Keratinocyte (primary cell): ENCODE data around the gene OSMR. TPM values are rescaled to one million over a fixed set of nuclear protein-coding genes. Genes with fewer than 3 reads are reported as not detected.

Experiments used
- DNase-seq: peaks from one replicate; pipeline ENCODE4 v3.0.0-alpha.2; 2011; ENCODE audit warnings: low read depth, missing footprints, low spot score
- FAIRE-seq: peaks from 2 replicates; lab custom pipeline; 2011; peaks lifted over from hg19 to GRCh38; lab: Jason Lieb, UNC
- H2AFZ ChIP-seq: 2 replicates; pipeline ENCODE4 v1.6.0; 2012; ENCODE audit warnings: low read length, control low read depth, inconsistent platforms; ENCODE audit not compliant: control insufficient read depth
- H3K27ac ChIP-seq: 2 replicates; pipeline ENCODE4 v1.5.1; 2011; ENCODE audit warnings: low read length; ENCODE audit not compliant: control insufficient read depth, insufficient read depth
- H3K27me3 ChIP-seq: 3 replicates; pipeline ENCODE4 v1.6.0; 2011; ENCODE audit warnings: low read length; ENCODE audit not compliant: control insufficient read depth, insufficient read depth; ENCODE audit errors: extremely low read depth
- H3K36me3 ChIP-seq, 2 experiments: 2 replicates in 1 of 2; 3 replicates in 1 of 2; pipeline ENCODE4 v1.5.1; 2011; ENCODE audit warnings: low read length in 2 of 2, mild to moderate bottlenecking in 1 of 2; ENCODE audit not compliant: control insufficient read depth in 2 of 2, insufficient read depth in 2 of 2; ENCODE audit errors: extremely low read depth in 1 of 2
- H3K4me1 ChIP-seq: 3 replicates; pipeline ENCODE4 v1.5.1; 2011; ENCODE audit warnings: low read length; ENCODE audit not compliant: control insufficient read depth, insufficient read depth; ENCODE audit errors: extremely low read depth
- H3K4me2 ChIP-seq: 3 replicates; pipeline ENCODE4 v1.6.0; 2011; ENCODE audit warnings: low read depth, low read length; ENCODE audit not compliant: control insufficient read depth, insufficient read depth; ENCODE audit errors: extremely low read depth
- H3K4me3 ChIP-seq, 3 experiments: fragments of 200-600 bp in 1 of 3; sonication (generic) in 1 of 3; 2 replicates in 2 of 3; 3 replicates in 1 of 3; pipeline ENCODE4 v1.5.1; 2011 to 2016; ENCODE audit warnings: low read length in 3 of 3, mild to moderate bottlenecking in 3 of 3, control low read depth in 2 of 3, inconsistent platforms in 1 of 3, low read depth in 1 of 3, mixed read lengths in 1 of 3, mixed run types in 1 of 3, moderate library complexity in 1 of 3; ENCODE audit not compliant: control insufficient read depth in 2 of 3, insufficient read depth in 2 of 3; ENCODE audit errors: extremely low read depth in 1 of 3
- H3K79me2 ChIP-seq: 2 replicates; pipeline ENCODE4 v1.6.0; 2012; ENCODE audit warnings: low read length; ENCODE audit not compliant: control insufficient read depth, insufficient read depth
- H3K9ac ChIP-seq: 3 replicates; pipeline ENCODE4 v1.6.0; 2011; ENCODE audit warnings: low read length; ENCODE audit not compliant: control insufficient read depth, insufficient read depth; ENCODE audit errors: extremely low read depth
- H3K9me1 ChIP-seq: 3 replicates; pipeline ENCODE4 v1.6.0; 2011; ENCODE audit warnings: low read length; ENCODE audit not compliant: control insufficient read depth, insufficient read depth; ENCODE audit errors: extremely low read depth
- H3K9me3 ChIP-seq: 2 replicates; pipeline ENCODE4 v1.5.1; 2012; ENCODE audit warnings: low read depth, low read length; ENCODE audit not compliant: control insufficient read depth
- H4K20me1 ChIP-seq: 3 replicates; pipeline ENCODE4 v1.6.0; 2011; ENCODE audit warnings: low read length; ENCODE audit not compliant: control insufficient read depth, insufficient read depth; ENCODE audit errors: extremely low read depth
- EZH2 ChIP-seq: IDR thresholded peaks from one replicate; pipeline ENCODE4 v1.6.1; 2012; ENCODE audit warnings: inconsistent platforms, mild to moderate bottlenecking, low read length, moderate library complexity
- dilution Hi-C: fragments of 300-500 bp; cut with MboI; formaldehyde crosslinking; loops from one replicate; pipeline ENCODE4 v1.7.0; 2020; ENCODE audit warnings: low sequenced_read_pairs; ENCODE audit not compliant: extremely low pct_ligation_motif_present
- polyA plus RNA-seq, 5 experiments: library from polyadenylated mRNA; depleted of rRNA in 3 of 5; stranded (reverse) in 3 of 5; stranded (forward) in 1 of 5; unstranded in 1 of 5; fragments of >200 nt; gene quantifications; 1 replicate in 1 of 5; 2 replicates in 3 of 5; 3 replicates in 1 of 5; pipeline versions ENCODE4 v1.2.1 to v1.2.3, GENCODE V29; 2011 to 2012; ENCODE audit warnings: missing spikeins in 2 of 5, low read depth in 1 of 5, low replicate concordance in 1 of 5
- TF ChIP-seq, protein P1 (sequence below), 3 experiments: IDR thresholded peaks in 1 of 3; conservative IDR thresholded peaks in 1 of 3; optimal IDR thresholded peaks in 1 of 3; 2 replicates in 2 of 3; 3 replicates in 1 of 3; pipeline versions ENCODE3 to v1.5.1; 2011; ENCODE audit warnings: low read length in 3 of 3, mild to moderate bottlenecking in 3 of 3, moderate library complexity in 2 of 3, control low read depth in 1 of 3, inconsistent platforms in 1 of 3; ENCODE audit not compliant: insufficient read depth in 2 of 3; ENCODE audit errors: extremely low read depth in 1 of 3

OSMR gene
- polyA plus RNA-seq, 1 donor (not counting 4 experiments of a cell fraction or from before 2014, with no cell fraction given): 43.8 TPM

DNA sequence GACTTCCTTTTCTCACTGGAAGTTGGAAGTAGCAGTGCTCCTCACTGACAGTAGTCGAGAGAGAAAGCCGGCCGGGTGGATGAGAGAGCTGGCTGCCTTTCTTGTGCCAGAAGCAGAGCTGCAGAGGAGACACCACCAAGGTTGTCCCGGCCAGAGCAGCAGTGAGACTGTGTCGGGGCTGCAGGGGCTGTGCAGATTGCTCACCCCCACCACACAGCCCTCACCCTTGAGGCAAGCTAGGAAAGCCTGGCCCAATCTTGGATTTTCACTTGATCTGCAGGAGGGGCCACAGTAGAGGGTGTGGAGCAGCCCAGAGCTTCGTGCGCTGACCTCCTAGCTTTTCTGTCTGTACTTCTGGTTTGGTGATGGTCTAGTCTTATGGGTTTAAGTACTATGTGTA, 9.1 kb downstream of the OSMR start:
- Histone ChIP-seq H3K27ac (peak overlapping the region; percentile 82), H3K4me1 (peaks cover 23% of the 10 kb centered on the region), H3K9ac (peak overlapping the region; percentile 22), H3K36me3 (peaks cover 6 to 23% of the 10 kb centered on the region in 2 experiments), H3K9me1 (no peaks in the 10 kb centered on the region), H2AFZ (no peak overlapping the region), H3K27me3 (no peaks in the 10 kb centered on the region), H4K20me1 (no peaks in the 10 kb centered on the region), H3K4me2 (peak overlapping the region; percentile 14), H3K79me2 (peaks cover 83% of the 10 kb centered on the region), H3K4me3 (no peak overlapping the region), H3K9me3 (peaks cover 4% of the 10 kb centered on the region)
- dilution Hi-C loops: no loop called here
- FAIRE-seq (no peak), DNase-seq (no peak)
- TF ChIP-seq, protein P1, sequence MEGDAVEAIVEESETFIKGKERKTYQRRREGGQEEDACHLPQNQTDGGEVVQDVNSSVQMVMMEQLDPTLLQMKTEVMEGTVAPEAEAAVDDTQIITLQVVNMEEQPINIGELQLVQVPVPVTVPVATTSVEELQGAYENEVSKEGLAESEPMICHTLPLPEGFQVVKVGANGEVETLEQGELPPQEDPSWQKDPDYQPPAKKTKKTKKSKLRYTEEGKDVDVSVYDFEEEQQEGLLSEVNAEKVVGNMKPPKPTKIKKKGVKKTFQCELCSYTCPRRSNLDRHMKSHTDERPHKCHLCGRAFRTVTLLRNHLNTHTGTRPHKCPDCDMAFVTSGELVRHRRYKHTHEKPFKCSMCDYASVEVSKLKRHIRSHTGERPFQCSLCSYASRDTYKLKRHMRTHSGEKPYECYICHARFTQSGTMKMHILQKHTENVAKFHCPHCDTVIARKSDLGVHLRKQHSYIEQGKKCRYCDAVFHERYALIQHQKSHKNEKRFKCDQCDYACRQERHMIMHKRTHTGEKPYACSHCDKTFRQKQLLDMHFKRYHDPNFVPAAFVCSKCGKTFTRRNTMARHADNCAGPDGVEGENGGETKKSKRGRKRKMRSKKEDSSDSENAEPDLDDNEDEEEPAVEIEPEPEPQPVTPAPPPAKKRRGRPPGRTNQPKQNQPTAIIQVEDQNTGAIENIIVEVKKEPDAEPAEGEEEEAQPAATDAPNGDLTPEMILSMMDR (optimal IDR thresholded peaks at IDR 0.05 in 1 of 3, IDR thresholded peaks at IDR 0.05 in 1 of 3, conservative IDR thresholded peaks at IDR 0.05 in 1 of 3; ENCODE audit: extremely low read depth in 1 of 3, insufficient read depth in 2 of 3, low read length in 3 of 3): no peak
- no peak for TF ChIP-seq EZH2

GRCh38 chr5:38856660-38857059, 10.8 kb downstream of the OSMR start:
- no peak for TF ChIP-seq EZH2
- TF ChIP-seq, protein P1 (optimal IDR thresholded peaks at IDR 0.05 in 1 of 3, IDR thresholded peaks at IDR 0.05 in 1 of 3, conservative IDR thresholded peaks at IDR 0.05 in 1 of 3; ENCODE audit: extremely low read depth in 1 of 3, insufficient read depth in 2 of 3, low read length in 3 of 3): no peak
- dilution Hi-C loops: no loop called here
- Histone ChIP-seq H3K9me3 (no peaks in the 10 kb centered on the region), H3K79me2 (peaks cover 78% of the 10 kb centered on the region), H3K4me1 (peaks cover 23% of the 10 kb centered on the region), H3K9me1 (no peaks in the 10 kb centered on the region), H3K36me3 (peaks cover 2 to 9% of the 10 kb centered on the region in 2 experiments), H3K4me2 (no peak overlapping the region), H3K4me3 (no peak overlapping the region), H3K9ac (no peak overlapping the region), H2AFZ (no peak overlapping the region), H3K27ac (no peak overlapping the region), H3K27me3 (no peaks in the 10 kb centered on the region), H4K20me1 (no peaks in the 10 kb centered on the region)
- DNase-seq (no peak), FAIRE-seq (no peak)
